Upper lobe of left lung (tissue), 4 donors: ENCODE data around the gene WARS2.

Experiments used
- EP300 ChIP-seq, 4 donors: sonication (generic); formaldehyde crosslinking; IDR thresholded peaks; one replicate each; pipeline ENCODE4 v1.5.1; 2017; ENCODE audit warnings: antibody characterized with exemption in 4 of 4, control low read depth in 2 of 4
- POLR2A ChIP-seq, 4 donors: fragments of 450-650 bp; IDR thresholded peaks; one replicate each; pipeline ENCODE4 v1.5.1; 2016 to 2017; ENCODE audit warnings: antibody characterized with exemption in 4 of 4, mild to moderate bottlenecking in 2 of 4
- POLR2AphosphoS5 ChIP-seq, 2 donors: sonication (generic); formaldehyde crosslinking; IDR thresholded peaks; one replicate each; pipeline ENCODE4 v1.5.1; 2017; ENCODE audit warnings: antibody characterized with exemption in 2 of 2
- TF ChIP-seq, protein P1 (sequence below), 6 experiments: fragments of 450-650 bp in 4 of 6; fragments of 200-600 bp in 2 of 6; sonication (generic) in 2 of 6; IDR thresholded peaks; one replicate each; pipeline ENCODE4 v1.5.1; 2016 to 2019; ENCODE audit warnings: antibody characterized with exemption in 6 of 6

DNA sequence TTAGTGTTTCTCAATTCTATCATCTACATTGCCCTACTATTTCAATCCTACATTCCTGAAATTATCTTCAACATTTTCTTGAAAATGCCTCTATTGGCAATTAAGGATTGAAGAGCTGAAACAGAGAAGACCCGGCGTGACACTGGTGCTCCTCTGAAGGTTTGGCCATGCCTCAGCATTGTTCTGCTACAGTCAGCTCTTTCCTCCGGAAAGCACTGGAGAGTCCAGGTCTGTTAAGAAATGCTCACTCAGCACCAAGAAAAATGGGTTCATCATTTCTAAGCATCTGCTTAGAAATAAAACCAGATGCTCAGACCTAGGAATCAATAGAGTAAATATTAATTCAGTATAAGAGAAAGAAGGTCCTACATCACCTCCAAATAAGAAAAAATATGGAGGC, 58.8 kb downstream of the WARS2 start:
- TF ChIP-seq POLR2AphosphoS5 (IDR thresholded peaks at IDR 0.05) = no peak
- TF ChIP-seq, protein P1, sequence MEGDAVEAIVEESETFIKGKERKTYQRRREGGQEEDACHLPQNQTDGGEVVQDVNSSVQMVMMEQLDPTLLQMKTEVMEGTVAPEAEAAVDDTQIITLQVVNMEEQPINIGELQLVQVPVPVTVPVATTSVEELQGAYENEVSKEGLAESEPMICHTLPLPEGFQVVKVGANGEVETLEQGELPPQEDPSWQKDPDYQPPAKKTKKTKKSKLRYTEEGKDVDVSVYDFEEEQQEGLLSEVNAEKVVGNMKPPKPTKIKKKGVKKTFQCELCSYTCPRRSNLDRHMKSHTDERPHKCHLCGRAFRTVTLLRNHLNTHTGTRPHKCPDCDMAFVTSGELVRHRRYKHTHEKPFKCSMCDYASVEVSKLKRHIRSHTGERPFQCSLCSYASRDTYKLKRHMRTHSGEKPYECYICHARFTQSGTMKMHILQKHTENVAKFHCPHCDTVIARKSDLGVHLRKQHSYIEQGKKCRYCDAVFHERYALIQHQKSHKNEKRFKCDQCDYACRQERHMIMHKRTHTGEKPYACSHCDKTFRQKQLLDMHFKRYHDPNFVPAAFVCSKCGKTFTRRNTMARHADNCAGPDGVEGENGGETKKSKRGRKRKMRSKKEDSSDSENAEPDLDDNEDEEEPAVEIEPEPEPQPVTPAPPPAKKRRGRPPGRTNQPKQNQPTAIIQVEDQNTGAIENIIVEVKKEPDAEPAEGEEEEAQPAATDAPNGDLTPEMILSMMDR (IDR thresholded peaks at IDR 0.05) = no peak
- no peak for TF ChIP-seq POLR2A (IDR thresholded peaks at IDR 0.05)
- no peak for TF ChIP-seq EP300 (IDR thresholded peaks at IDR 0.05)
